Fibroblast of skin of abdomen (primary cell): ENCODE results near the gene SUSD6.
"Not testable (repeated sequence)": the region's sequence is repeated elsewhere in the genome, so short reads cannot be mapped to it uniquely, and the experiment has no call there.

ENCODE experiments used
- DNase-seq: peaks from one replicate; pipeline ENCODE4 v3.0.0-alpha.2; 2013

The SUSD6 gene

DNA sequence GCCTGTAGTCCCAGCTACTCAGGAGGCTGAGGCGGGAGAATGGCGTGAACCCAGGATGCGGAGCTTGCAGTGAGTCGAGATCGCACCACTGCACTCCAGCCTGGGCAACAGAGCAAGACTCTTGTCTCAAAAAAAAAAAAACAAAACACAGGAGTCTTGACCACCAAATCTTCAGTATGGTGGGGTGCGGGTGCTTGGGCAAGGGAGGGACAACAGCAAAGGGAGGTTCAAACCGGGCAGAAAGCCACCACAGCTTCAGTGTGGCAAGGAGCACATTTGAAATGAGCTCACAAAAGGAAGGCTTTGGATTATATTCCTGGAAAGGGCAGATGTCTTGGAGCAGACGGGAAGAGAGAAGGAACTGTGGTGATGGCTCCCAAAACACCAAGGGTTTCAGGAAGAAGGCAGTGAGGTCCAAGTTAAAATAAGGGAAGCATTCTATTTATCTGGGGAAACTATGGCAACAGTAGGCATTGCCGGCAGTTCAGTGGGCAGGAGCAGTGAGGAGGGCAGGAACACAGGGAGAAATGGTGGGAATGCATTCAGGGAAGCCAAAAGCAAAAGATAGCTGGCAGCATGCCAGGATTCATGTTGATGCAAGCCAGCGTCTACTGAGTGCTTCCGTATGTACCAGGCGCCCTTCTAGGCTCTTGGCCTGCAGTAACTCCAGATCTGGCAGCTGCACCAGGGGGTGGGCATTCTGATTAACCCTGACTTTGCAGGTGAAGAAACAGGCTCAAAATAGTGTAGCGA lies 104.5 kb downstream of the SUSD6 start:
- DNase-seq = peak; percentile 77

- DNase-seq = peak; percentile 90
These were observed 105.2 kb downstream of the SUSD6 start for GRCh38 chr14:69716478-69717187.

GRCh38 chr14:69718614-69719013 lies 107.2 kb downstream of the SUSD6 start:
- DNase-seq = not testable (repeated sequence)

DNA sequence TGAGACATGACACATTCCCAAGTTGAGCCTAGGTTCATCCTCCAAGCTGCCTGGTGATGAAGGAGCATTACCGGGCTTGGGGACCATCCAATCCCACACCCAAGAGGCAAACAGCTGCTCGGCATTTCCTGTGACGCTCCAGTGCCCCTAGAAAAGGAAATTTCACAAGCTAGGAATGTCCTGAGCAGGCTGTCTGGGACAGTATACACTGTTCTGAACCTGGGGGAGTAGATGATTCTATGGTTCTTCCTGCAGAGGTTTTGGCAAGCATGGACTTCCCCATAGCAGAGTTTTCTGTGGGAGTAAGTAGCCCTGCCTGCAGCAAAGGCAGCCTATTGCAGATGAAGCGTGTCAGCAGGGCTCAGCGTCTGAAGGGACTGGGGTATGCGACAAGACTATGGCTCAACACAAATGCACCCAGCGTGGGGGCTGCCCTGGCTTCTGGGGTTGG lies 108.1 kb downstream of the SUSD6 start:
- DNase-seq = peak; percentile 94

DNA sequence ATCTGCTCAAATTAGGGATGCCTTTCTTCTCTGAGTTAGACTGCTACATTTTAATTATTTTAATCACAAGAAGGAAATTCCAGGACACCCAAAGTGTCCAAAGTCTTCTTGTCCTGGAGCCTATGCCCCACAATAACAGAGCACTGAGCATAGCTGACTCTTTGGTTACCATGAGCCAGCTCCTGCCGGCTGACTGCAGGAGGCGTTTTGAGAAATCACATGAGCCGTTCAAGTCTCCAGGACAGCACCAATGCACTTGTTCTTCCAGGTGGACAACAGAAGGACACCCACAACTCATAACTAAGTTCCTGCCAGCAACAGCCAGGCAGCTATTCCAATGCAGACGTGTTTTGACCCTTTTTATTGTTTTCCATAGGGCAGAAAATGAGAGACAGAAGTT lies 109.5 kb downstream of the SUSD6 start:
- no peak for DNase-seq

- peak; percentile 73 for DNase-seq
These were observed 115.5 kb downstream of the SUSD6 start for GRCh38 chr14:69726761-69727511.

GRCh38 chr14:69727860-69728259 lies 116.5 kb downstream of the SUSD6 start:
- no peak for DNase-seq

- DNase-seq = not testable (repeated sequence)
These were observed 120.7 kb downstream of the SUSD6 start for GRCh38 chr14:69731919-69732598.

- DNase-seq = not testable (repeated sequence)
These were observed 125.0 kb downstream of the SUSD6 start for GRCh38 chr14:69736405-69736804.

- no peak for DNase-seq
These were observed 129.7 kb downstream of the SUSD6 start for GRCh38 chr14:69741055-69741454.

- no peak for DNase-seq
These were observed 138.6 kb downstream of the SUSD6 start for GRCh38 chr14:69749956-69750355.

DNA sequence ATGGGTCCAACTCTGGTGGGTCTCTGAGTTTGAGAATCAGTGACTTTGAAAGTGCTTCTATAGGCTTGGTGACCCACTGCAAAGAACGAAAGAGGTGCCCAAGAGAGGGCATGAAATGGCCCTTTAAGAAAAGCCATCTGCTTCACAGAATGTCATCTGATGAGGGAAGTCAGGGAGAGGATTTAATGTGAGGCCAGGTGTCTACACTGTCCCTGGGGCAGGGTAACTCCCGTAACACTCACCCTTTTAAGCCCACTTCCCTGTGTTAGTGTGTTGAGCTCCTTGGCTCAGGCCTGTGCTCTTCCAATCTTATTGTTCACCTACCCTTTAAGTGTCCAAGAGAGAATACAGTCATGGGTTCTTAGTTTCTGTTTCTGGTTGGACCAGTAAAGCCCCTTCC lies 139.1 kb downstream of the SUSD6 start:
- no peak for DNase-seq

DNA sequence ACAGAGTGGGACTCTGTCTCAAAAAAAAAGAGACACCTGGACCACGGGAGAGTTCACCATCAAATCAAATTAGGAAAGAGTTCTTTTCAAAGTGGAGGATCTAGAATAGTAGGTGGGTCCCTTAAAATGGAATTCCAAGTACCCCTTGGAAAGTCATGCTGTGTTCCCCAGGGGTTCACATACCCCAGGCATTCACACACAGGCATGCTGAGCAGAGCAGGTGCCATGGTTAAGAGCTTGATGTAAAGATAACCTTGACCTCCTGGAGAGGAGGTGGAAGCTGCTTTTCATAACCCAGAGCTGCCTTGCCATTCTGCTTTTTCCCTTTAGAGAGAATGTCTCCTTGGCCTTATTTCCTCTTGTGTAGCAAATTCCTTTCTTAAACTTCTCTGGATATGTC lies 141.4 kb downstream of the SUSD6 start:
- DNase-seq = no peak

DNA sequence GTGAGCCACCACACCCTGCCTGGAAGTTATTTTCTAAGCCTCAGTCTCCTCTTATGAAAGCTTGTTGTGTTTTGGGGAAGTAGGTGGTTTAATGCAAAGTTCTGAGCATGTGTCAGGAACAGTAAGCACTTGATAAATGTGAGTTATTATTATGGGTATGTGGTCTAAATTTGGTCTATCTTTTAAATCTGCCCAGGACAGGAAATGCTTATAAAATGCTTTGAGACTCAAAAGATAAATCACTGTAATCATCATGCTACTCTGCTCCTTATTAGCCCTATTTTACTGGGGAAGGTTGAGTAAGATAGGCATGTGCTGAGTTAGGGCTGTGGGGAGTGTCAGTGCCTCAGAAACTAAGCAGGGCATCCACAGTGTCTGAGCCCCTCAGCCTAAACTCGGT lies 142.5 kb downstream of the SUSD6 start:
- DNase-seq = no peak

DNA sequence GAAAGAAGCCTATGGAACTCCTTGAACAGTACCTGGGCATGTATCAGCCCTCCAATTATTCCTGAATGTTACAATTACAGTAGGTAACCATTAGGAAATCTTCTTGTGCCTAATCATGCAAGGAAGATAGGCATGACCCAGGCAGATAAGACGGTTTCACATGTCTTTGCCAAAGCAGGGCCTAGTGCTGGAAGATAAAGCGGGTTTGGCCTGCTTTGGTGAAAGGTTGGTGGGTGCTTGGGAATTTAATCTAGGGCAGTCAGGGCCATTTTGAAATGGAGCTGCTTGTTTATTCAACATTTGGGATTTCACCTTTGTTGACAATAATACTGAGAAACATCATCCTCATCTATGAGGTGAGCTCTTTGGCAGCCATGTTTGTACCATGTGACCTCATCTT lies 143.1 kb downstream of the SUSD6 start:
- DNase-seq = no peak

DNA sequence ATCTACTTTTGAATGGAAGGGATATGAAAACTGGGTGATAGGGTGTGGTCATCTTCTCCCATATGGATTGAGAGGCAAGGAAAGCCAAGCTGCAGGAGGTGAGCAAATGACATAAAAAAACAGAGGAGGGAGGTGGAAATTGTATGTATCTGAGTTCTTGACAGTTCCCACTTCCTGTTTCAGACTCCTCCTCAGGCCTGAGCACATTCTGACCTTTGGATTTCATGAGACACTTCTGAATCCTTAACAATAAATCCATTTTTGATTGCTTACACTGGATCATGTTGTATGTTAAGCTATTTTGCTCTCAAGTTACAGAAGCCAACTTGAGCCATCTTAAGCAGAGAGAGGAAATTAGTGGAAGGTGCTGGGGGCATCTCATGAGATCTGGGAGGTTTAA lies 143.9 kb downstream of the SUSD6 start:
- DNase-seq = no peak

DNA sequence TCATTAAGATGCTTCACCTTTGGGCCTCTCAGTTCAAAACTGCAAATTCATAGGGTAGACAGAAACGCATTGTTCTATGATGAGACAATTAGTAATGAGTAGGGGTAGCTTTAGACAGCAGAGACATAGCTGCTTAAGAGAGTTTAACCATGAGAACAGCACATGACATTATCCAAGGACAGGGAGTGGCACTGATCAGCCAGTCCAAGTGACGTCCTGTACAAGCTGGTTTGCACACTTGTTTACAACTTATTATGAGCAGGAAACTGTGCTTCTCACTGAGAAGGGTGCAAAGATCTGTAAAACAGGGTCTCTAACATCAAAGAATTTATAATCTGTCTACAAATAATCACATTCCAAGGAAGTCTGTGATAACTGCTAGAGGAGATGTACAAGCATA lies 144.4 kb downstream of the SUSD6 start:
- DNase-seq = no peak

DNA sequence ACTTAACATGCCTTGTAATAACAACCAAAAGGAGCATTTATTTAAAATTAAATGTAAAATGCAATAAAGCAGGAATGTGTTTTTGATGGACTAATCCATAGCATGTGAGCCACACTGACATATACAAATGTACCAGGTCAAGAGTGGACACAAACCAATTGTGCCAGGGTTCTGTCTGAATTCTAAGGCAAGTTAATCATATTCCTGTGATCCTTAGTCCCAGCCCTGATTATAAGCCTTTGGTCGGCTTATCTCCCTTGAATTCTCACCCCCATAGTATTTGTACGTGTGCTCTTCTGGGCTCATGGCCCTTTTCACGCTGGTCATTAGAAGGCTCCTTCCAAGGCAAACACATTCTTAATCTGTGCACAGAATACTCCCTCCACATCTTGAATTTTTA lies 144.9 kb downstream of the SUSD6 start:
- DNase-seq = no peak

GRCh38 chr14:69760810-69761209 lies 149.4 kb downstream of the SUSD6 start:
- no peak for DNase-seq

GRCh38 chr14:69763761-69764510 lies 152.5 kb downstream of the SUSD6 start:
- no peak for DNase-seq
